Activated gamma-delta T cell treated with anti-CD3 and anti-CD28 coated beads, Interleukin-2, amount 50 U/mL, for 16 hours (primary cell): ENCODE data around the gene ANO6.
"Not testable (repeated sequence)": the region's sequence is repeated elsewhere in the genome, so short reads cannot be mapped to it uniquely, and the experiment has no call there.

Source experiments
- DNase-seq: peaks from one replicate; pipeline ENCODE4 v3.0.0-alpha.2; 2020; ENCODE audit warnings: low read depth

ANO6 gene

DNA sequence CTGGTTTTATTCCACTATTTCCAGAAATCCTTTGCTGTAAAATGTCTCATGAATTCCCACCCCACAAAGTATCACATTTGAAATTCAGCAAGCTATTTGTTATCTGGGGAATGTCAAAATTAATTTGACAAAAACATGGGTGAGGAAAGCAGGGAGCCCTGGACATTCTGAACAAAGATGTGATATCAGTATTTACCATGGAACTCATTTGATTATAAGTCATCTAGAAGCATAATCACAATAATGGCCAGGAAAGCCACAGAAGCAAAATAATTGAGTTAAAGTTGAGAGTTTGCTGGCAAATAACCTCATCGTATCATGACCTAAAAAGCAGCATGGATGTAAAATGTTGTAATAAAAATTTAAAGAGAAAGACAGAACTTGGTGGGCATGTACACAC is 96.1 kb downstream of the ANO6 start:
- DNase-seq, result no peak

DNA sequence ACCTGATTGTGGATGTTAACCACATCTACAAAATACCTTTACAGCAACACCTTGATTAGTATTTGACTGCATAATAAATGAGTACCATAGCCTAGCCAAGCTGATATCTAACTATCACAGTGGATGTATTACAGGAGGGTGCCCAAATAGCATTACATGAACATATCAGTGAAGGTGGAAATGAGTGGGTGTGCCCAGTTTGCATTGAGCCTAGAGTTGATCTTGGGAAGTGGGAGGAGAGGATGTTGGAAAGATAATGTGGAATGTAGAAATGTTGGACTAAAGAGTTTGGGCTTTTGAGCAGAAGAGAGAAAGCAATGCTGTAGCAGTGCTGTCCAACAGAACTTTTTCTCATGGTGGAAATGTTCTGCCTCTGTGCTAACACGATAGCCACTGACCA is 98.9 kb downstream of the ANO6 start:
- no peak for DNase-seq

- no peak for DNase-seq
Observed at GRCh38 chr12:45315462-45315861, 99.6 kb downstream of the ANO6 start.

- DNase-seq, result not testable (repeated sequence)
Observed at GRCh38 chr12:45317261-45317660, 101.4 kb downstream of the ANO6 start.

- DNase-seq, result no peak
Observed at GRCh38 chr12:45322810-45323209, 106.9 kb downstream of the ANO6 start.

GRCh38 chr12:45324391-45324790 is 108.5 kb downstream of the ANO6 start:
- DNase-seq, result no peak

- no peak for DNase-seq
Observed at GRCh38 chr12:45326358-45326975, 110.6 kb downstream of the ANO6 start.

DNA sequence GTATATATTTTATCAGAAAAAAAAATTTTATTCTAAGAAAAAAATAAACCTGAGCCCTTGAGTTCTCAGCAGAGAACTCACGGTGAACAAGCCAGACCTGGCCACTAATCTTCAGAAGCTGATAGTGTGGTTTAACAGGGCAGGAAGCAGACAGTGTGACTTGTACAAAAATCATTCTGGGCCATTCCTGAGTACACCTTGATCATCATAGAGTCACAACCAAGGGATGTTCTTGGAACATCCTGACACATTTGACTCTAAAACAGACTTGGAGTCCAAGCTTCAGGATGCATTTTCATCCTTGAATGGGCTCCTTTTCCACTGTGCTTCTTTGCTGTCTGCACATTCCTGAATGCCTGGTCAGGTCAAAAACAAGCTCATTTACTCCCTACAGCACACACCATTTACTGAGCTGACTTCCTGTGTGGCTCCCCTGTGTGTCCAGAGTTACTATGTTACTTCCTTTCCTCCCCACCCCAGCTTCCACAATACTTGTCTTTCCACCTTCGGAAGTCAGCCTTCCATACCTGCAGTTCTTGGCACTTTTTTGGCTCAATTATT is 112.0 kb downstream of the ANO6 start:
- no peak for DNase-seq

GRCh38 chr12:45329238-45329637 is 113.3 kb downstream of the ANO6 start:
- no peak for DNase-seq

DNA sequence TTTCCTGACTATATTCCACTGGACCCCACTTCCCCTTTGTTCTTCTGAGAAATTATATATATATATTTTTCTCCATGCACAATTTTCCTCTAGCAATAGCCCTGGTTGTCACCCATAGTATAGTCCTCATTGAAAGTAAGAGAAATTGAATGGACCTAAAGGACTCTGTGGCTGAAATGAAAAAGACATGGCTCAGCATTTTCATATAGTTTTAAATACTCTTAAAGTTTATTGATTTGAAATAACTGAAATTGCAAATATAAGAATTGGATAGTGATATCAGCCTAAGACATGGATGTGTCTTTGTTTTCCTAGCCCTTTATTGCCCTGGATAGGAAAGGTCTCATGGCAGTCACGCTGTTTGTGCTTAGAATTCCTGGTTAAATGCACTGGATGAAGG is 113.8 kb downstream of the ANO6 start:
- DNase-seq, result no peak

DNA sequence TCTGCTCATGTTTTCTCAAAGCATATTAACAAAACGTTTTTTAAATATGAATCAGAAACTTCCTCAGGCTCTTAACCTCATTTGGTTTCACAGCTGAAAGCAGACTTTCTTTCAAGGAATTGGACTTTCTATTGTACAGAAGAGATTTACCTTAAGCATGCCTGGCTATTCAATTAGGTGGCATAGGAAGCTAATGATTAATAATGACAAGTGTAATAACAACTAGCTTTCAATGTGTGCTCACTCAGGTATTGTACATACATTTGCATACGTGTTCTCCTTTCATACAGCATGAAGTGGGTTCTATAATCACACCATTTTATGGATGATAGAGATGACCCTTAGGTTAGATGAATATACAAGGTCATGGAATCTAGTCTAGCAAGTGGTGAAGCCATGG is 115.7 kb downstream of the ANO6 start:
- no peak for DNase-seq

DNA sequence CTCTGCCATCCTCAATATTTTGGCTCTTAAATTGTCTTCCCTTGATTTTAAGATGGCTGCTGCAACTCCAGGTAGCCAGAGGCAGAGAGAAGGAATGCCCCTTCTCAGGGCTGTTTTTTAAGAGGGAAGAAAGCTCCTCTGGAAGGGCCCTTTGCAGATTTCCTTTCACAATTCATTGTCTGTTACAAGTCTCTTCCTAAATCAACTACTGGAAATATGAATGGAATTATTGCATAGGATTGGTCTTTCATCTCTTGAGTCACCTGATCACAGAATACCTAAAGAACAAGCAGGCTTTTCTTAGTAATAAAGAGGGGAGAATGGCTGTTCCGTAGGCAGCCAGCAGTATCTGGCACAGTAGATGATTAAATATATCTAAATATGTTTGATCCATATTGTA is 118.5 kb downstream of the ANO6 start:
- DNase-seq, result no peak

DNA sequence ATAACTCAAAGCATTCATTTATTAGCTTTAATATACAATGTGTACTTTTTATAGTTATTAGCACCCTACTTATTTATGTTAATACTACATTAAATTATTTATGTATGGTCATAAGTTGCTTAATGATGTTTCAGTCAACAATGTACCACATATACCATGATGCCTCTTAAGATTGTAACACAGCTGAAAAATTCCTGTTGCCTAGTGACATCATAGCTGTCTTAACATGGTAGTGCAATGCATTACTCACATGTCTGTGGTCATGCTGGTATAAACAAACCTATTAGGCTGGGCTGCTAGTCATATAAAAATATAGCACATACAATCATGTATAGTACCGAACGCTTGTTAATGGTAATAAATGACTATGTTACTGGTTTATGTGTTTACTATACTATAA is 120.4 kb downstream of the ANO6 start:
- DNase-seq, result no peak

- DNase-seq, result no peak
Observed at GRCh38 chr12:45336762-45337596, 121.1 kb downstream of the ANO6 start.

GRCh38 chr12:45337835-45338234 is 121.9 kb downstream of the ANO6 start:
- no peak for DNase-seq

GRCh38 chr12:45338272-45338671 is 122.4 kb downstream of the ANO6 start:
- DNase-seq, result no peak

DNA sequence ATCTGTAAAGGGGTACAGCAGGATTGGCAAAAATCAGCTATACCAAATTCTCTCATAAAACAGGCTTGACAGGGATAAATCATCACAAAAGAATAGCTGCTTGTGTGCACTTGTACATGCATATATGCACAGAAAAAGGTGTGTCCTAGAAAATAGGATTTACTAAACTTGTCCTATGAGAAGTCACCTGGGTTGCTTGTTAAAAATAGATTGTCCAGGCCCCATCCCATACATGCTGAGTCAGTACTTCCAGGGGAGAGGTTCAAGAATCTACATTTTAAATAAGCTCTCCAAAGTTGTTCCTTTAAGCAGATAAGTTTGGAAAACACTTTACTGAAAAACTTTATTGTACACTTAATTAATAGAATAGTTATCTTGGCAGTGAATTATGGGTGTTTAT is 123.1 kb downstream of the ANO6 start:
- DNase-seq, result no peak

DNA sequence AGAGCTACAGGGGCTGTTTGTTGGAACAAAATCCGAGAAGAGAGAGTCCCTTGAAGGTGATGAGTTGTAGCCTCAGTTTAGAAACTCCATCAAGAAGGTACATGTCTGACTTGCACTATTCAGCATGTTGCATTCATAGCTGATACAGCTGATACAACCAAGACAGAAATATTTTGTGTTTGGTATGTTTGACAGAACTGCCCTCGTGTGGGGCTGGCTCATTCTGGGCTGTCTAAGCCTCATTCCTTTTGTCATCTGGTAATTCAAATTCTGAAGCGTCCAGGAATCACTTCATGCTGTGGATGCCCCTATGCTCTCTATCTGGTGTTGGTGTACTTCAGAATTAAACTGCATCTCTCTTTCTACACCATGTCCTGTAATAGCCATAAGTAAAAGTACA is 126.3 kb downstream of the ANO6 start:
- no peak for DNase-seq

- DNase-seq, result no peak
Observed at GRCh38 chr12:45342848-45343247, 127.0 kb downstream of the ANO6 start.

GRCh38 chr12:45343269-45344051 is 127.6 kb downstream of the ANO6 start:
- DNase-seq, result no peak

GRCh38 chr12:45348311-45348710 is 132.4 kb downstream of the ANO6 start:
- no peak for DNase-seq

DNA sequence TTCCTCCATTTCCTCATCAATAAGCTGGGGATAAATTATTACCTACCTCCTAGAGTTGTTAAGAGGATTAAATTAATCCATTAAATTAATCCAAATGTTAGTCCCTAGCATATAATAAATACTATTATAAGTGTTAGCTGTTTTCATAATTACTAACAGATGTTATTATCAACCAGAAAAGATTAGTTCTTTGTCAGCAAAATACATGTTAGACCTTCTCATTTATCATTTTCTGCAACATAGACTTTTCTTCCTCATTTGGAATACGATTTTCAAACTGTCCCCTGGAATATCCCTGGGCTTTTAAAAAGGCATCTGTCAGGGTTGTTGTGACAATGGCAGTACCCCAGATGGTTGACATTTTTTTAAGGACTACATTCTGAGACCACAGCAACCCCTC is 133.1 kb downstream of the ANO6 start:
- DNase-seq, result no peak

DNA sequence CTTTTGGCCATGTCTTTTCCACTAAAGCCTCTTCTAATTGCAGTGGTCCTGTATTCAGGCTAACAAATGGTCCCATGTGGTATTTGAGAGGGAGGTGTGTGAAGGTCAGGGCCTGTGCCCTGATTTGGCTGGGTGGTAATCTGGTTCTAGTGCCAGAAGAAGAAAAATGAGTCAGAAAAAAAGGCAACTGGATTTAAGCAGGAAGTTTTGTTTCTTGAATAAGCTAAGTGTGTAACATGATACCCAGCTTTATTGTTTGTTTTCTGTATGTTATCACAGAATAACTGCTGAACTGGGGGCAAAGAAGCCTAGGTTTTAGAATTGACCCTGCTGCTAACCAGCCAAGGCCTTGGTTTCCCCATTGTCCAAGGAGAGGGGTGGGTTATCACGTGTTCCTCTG is 134.0 kb downstream of the ANO6 start:
- no peak for DNase-seq
